ENCODE measurements around the gene KCTD1.

- TF ChIP-seq CTCF (IDR thresholded peaks at IDR 0.05; ENCODE audit: low read length) = no peak
- TF ChIP-seq EZH2phosphoT487 (IDR thresholded peaks at IDR 0.05; ENCODE audit: low read length) = no peak
Measured at GRCh38 chr18:26535630-26536029, 12.7 kb downstream of the KCTD1 start.

Measured in MM.1S (cell line).